Gastroesophageal sphincter (tissue), 3 donors: Measurements from ENCODE around the gene PXDN.

Experiments used
- CTCF ChIP-seq, 4 experiments: fragments of 200-600 bp in 2 of 4; fragments of 450-650 bp in 2 of 4; sonication (generic) in 1 of 4; IDR thresholded peaks; one replicate each; pipeline ENCODE4 v1.5.1; 2017 to 2019; ENCODE audit warnings: antibody characterized with exemption in 4 of 4, mild to moderate bottlenecking in 2 of 4, moderate library complexity in 2 of 4
- POLR2A ChIP-seq, 2 donors: fragments of 450-650 bp; IDR thresholded peaks; one replicate each; pipeline ENCODE4 v1.6.1; 2017; ENCODE audit warnings: antibody characterized with exemption in 2 of 2, mild to moderate bottlenecking in 2 of 2, moderate library complexity in 1 of 2

GRCh38 chr2:1746174-1747064 lies 2.1 kb upstream of the PXDN start:
- TF ChIP-seq POLR2A (IDR thresholded peaks at IDR 0.05): no peak
- TF ChIP-seq CTCF (IDR thresholded peaks at IDR 0.05): no peak
